Measurements from ENCODE around the gene PDE6B.

Gene PDE6B

GRCh38 chr4:660401-660800, 35.0 kb downstream of the PDE6B start:
- DNase-seq (ENCODE audit: low read depth), result no peak
- TF ChIP-seq, protein P1, sequence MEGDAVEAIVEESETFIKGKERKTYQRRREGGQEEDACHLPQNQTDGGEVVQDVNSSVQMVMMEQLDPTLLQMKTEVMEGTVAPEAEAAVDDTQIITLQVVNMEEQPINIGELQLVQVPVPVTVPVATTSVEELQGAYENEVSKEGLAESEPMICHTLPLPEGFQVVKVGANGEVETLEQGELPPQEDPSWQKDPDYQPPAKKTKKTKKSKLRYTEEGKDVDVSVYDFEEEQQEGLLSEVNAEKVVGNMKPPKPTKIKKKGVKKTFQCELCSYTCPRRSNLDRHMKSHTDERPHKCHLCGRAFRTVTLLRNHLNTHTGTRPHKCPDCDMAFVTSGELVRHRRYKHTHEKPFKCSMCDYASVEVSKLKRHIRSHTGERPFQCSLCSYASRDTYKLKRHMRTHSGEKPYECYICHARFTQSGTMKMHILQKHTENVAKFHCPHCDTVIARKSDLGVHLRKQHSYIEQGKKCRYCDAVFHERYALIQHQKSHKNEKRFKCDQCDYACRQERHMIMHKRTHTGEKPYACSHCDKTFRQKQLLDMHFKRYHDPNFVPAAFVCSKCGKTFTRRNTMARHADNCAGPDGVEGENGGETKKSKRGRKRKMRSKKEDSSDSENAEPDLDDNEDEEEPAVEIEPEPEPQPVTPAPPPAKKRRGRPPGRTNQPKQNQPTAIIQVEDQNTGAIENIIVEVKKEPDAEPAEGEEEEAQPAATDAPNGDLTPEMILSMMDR (conservative IDR thresholded peaks at IDR 0.05; ENCODE audit: low read length), result no peak
- H3K4me3 ChIP-seq (ENCODE audit: low read length), result no peak overlapping the region

- TF ChIP-seq, protein P1 (conservative IDR thresholded peaks at IDR 0.05; ENCODE audit: low read length), result no peak
- no peak overlapping the region for H3K4me3 ChIP-seq (ENCODE audit: low read length)
- no peak for DNase-seq (ENCODE audit: low read depth)
Observed at GRCh38 chr4:661231-661630, 35.9 kb downstream of the PDE6B start.

- TF ChIP-seq, protein P1 (conservative IDR thresholded peaks at IDR 0.05; ENCODE audit: low read length), result no peak
Observed at GRCh38 chr4:661881-662761, 36.7 kb downstream of the PDE6B start.

GRCh38 chr4:663046-663437, 37.7 kb downstream of the PDE6B start:
- no peak overlapping the region for H3K4me3 ChIP-seq (ENCODE audit: low read length)
- no peak for DNase-seq (ENCODE audit: low read depth)
- TF ChIP-seq, protein P1 (conservative IDR thresholded peaks at IDR 0.05; ENCODE audit: low read length), result no peak

More at GRCh38 chr4:661881-662761, 36.7 kb downstream of the PDE6B start:
- DNase-seq (ENCODE audit: low read depth), result no peak
- no peak overlapping the region for H3K4me3 ChIP-seq (ENCODE audit: low read length)

DNA sequence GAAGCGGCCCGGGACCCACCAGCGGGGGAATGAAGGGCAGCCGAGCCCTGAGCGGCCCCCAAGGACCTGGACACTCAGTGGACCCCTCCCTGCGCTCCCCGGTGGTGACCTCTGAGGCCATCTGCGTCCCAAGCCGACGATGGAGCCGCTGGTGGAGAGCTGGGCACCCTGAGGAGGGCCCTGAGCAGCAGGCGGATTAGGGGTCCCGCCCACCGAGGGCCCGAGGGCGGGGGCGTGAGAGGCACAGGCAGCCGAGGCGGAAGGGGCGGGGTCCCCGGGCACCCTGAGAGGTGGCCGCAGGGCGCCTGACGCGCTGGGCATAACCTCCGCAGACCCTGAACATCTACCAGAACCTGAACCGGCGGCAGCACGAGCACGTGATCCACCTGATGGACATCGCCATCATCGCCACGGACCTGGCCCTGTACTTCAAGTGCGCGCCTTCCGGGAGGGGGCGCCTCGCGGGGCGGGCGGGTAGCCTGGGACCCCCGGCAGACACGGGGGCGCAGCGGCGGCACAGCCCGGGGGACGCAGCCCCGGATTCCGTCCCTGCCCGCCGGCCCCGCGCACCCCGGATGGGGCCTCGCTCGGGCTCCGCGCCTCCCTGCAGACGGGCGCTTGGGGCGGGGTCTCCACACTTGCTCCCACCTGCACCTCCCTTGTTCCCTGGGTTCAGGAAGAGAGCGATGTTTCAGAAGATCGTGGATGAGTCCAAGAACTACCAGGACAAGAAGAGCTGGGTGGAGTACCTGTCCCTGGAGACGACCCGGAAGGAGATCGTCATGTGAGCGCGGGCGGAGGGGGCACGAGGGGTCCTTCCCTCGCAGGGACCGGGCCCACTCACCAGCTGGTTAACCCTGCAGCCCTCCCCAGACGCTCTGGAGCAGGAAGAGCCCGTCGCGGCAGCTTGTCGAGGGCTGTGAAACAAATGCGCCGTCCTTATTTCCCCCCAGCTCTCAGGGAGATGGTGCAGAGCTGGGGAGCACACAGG, 38.4 kb downstream of the PDE6B start:
- TF ChIP-seq, protein P1 (conservative IDR thresholded peaks at IDR 0.05; ENCODE audit: low read length), result no peak
- H3K4me3 ChIP-seq (ENCODE audit: low read length), result no peak overlapping the region
- no peak for DNase-seq (ENCODE audit: low read depth)

DNA sequence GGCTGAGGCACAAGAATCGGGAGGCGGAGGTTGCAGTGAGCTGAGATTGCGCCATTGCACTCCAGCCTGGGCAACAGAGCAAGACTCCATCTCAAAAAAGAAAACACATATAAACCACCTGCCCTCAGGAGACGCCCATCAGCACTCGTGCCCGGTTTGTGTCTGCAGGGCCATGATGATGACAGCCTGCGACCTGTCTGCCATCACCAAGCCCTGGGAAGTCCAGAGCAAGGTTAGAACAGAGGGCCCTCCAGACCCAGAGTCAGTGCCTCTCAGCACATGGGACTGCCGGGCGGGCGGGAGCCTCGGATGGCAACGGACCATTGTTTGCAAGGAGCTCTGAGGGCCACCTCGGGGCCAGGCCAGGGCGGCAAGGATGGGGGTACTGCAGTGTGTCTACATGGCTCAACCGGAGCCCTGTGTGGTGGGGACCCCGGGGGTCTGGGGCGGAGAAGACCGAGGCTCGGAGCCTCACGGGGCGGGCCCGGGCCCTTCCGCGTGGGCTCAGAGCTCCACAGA, 39.4 kb downstream of the PDE6B start:
- no peak for DNase-seq (ENCODE audit: low read depth)
- TF ChIP-seq, protein P1 (conservative IDR thresholded peaks at IDR 0.05; ENCODE audit: low read length), result no peak
- H3K4me3 ChIP-seq (ENCODE audit: low read length), result no peak overlapping the region

Data from AG10803 (cell line).